Sigmoid colon (tissue), 7 donors: Measurements from ENCODE around the gene DNA2. TPM values are rescaled to one million over a fixed set of nuclear protein-coding genes. Genes with fewer than 3 reads are reported as not detected.

Experiments
- DNase-seq: peaks from one replicate; pipeline ENCODE4 v3.0.0-alpha.2; 2019
- H3K27ac ChIP-seq, 4 donors: fragments of 200-600 bp; sonication (generic); one replicate each; pipeline ENCODE4 v1.5.1; 2016 to 2019; ENCODE audit warnings: mild to moderate bottlenecking in 1 of 4
- H3K27me3 ChIP-seq, 3 donors: fragments of 200-600 bp; sonication (generic); one replicate each; pipeline ENCODE4 v1.5.1; 2019; ENCODE audit warnings: mild to moderate bottlenecking in 1 of 3
- H3K36me3 ChIP-seq, 4 donors: fragments of 200-600 bp; sonication (generic); one replicate each; pipeline ENCODE4 v1.5.1; 2016 to 2019
- H3K4me1 ChIP-seq, 4 donors: fragments of 200-600 bp; sonication (generic); one replicate each; pipeline ENCODE4 v1.5.1; 2017 to 2019
- H3K4me3 ChIP-seq, 4 donors: fragments of 200-600 bp; sonication (generic); one replicate each; pipeline ENCODE4 v1.5.1; 2017 to 2019; ENCODE audit warnings: mild to moderate bottlenecking in 2 of 4, moderate library complexity in 1 of 4
- H3K9me3 ChIP-seq, 4 donors: fragments of 200-600 bp in 3 of 4; sonication (generic) in 3 of 4; one replicate each; pipeline versions ENCODE4 v1.5.1 to v1.6.1; 2013 to 2019
- EP300 ChIP-seq, 4 donors: sonication (generic); formaldehyde crosslinking; IDR thresholded peaks; one replicate each; pipeline ENCODE4 v1.6.1; 2017; ENCODE audit warnings: antibody characterized with exemption in 4 of 4
- POLR2A ChIP-seq, 2 donors: fragments of 450-650 bp; IDR thresholded peaks; one replicate each; pipeline ENCODE4 v1.6.1; 2016; ENCODE audit warnings: antibody characterized with exemption in 2 of 2, mild to moderate bottlenecking in 2 of 2, moderate library complexity in 2 of 2
- POLR2AphosphoS5 ChIP-seq, 4 donors: sonication (generic); formaldehyde crosslinking; IDR thresholded peaks; one replicate each; pipeline ENCODE4 v1.6.1; 2017; ENCODE audit warnings: antibody characterized with exemption in 4 of 4
- WGBS, 2 donors: extraction: QIAGEN DNeasy Blood & Tissue Kit; methylation state at CpG; one replicate each; pipeline ENCODE4 v1.1.7; 2013; 5-methylcytosine and 5-hydroxymethylcytosine counted together
- intact Hi-C: fragments of 100-400 bp; cut with DNase I; formaldehyde crosslinking; loops from one replicate; pipeline ENCODE4 v1.15.1; 2023
- polyA plus RNA-seq, 3 donors: library from polyadenylated mRNA; stranded (reverse); fragments of 200-250 nt; gene quantifications; one replicate each; pipeline ENCODE4 v1.2.3, GENCODE V29; 2013
- total RNA-seq, 4 donors: library from RNA; depleted of rRNA; stranded (reverse); fragments of >200 nt; gene quantifications; one replicate each; pipeline ENCODE4 v1.1.0, GENCODE V29; 2016
- TF ChIP-seq, protein P1 (sequence below), 4 experiments: fragments of 450-650 bp in 3 of 4; fragments of 200-600 bp in 1 of 4; IDR thresholded peaks; one replicate each; pipeline ENCODE4 v1.5.1; 2016 to 2019; ENCODE audit warnings: antibody characterized with exemption in 4 of 4, mild to moderate bottlenecking in 3 of 4, moderate library complexity in 2 of 4
- donor health status: healthy with polysubstance abuse.
- donor health status: Bipolar disorder and iron deficiency.
- donor health status: healthy.

Gene DNA2
- total and polyA plus RNA-seq, 7 donors: under 0.01 to 6.4 (median 2.3) TPM

DNA sequence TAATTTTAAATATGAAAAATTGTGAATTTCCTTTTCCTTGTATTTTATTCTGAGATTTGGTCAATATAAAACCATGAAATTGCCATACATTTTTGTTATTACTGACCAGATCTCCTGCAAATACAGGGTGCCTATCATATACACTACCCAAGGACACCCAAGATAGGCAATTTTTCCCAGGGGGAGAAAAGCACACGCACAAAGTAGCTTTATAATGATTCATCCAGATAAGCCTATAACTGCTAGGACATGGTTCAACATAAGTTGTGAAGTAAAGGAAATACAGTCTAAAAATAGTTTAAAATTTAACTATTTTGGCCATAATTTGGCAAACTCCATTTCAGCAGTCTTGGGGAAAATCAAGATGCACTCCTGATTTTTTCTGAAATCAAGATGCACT, 69.5 kb downstream of the DNA2 start:
- Histone ChIP-seq H3K4me1 (peaks cover 0 to 16% (median 9%) of the 10 kb centered on the region in 4 donors), H3K27me3 (no peaks in the 10 kb centered on the region), H3K4me3 (no peak overlapping the region), H3K9me3 (no peaks in the 10 kb centered on the region), H3K27ac (no peak overlapping the region), H3K36me3 (peaks cover 0 to 29% (median 0%) of the 10 kb centered on the region in 4 donors)
- DNase-seq: no peak
- 27 to 68% methylated on average over 1 of the region's 1 CpG for WGBS, 2 donors
- intact Hi-C loops: loop anchor here (10.0 kb wide), 2 partner anchors 67 to 493 kb away; partner anchors contain the start of genes HNRNPH3 and PBLD
- no peak for TF ChIP-seq POLR2AphosphoS5 (IDR thresholded peaks at IDR 0.05)
- no peak for TF ChIP-seq EP300 (IDR thresholded peaks at IDR 0.05)
- TF ChIP-seq, protein P1, sequence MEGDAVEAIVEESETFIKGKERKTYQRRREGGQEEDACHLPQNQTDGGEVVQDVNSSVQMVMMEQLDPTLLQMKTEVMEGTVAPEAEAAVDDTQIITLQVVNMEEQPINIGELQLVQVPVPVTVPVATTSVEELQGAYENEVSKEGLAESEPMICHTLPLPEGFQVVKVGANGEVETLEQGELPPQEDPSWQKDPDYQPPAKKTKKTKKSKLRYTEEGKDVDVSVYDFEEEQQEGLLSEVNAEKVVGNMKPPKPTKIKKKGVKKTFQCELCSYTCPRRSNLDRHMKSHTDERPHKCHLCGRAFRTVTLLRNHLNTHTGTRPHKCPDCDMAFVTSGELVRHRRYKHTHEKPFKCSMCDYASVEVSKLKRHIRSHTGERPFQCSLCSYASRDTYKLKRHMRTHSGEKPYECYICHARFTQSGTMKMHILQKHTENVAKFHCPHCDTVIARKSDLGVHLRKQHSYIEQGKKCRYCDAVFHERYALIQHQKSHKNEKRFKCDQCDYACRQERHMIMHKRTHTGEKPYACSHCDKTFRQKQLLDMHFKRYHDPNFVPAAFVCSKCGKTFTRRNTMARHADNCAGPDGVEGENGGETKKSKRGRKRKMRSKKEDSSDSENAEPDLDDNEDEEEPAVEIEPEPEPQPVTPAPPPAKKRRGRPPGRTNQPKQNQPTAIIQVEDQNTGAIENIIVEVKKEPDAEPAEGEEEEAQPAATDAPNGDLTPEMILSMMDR (IDR thresholded peaks at IDR 0.05): no peak
- no peak for TF ChIP-seq POLR2A (IDR thresholded peaks at IDR 0.05)

DNA sequence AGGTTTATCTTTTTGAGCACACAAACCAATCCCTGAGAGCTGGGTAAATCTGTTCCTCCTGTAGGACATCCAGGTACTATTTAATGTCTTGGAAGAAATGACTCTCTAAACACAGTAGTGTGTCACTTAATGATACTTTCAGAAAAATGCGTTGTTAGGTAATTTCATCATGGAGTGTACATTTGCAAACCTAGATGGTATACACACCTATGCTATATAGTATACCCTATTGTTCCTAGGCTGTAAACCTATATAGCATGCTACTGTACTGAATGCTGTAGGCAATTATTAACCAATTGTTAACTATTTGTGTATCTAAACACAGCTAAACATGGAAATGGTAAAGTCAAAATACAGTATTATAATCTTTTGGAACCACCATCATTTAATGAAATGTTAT, 74.8 kb downstream of the DNA2 start:
- TF ChIP-seq POLR2AphosphoS5 (IDR thresholded peaks at IDR 0.05) (no peak), EP300 (IDR thresholded peaks at IDR 0.05) (no peak), POLR2A (IDR thresholded peaks at IDR 0.05) (no peak)
- TF ChIP-seq, protein P1 (IDR thresholded peaks at IDR 0.05): no peak
- Histone ChIP-seq H3K4me1 (no peaks in the 10 kb centered on the region), H3K4me3 (no peak overlapping the region), H3K27me3 (no peaks in the 10 kb centered on the region), H3K27ac (no peak overlapping the region), H3K36me3 (peaks cover 0 to 80% (median 11%) of the 10 kb centered on the region in 4 donors), H3K9me3 (no peaks in the 10 kb centered on the region)
- 24 to 71% methylated on average over 1 of the region's 1 CpG for WGBS, 2 donors
- DNase-seq: no peak
- intact Hi-C loops: no loop called here

DNA sequence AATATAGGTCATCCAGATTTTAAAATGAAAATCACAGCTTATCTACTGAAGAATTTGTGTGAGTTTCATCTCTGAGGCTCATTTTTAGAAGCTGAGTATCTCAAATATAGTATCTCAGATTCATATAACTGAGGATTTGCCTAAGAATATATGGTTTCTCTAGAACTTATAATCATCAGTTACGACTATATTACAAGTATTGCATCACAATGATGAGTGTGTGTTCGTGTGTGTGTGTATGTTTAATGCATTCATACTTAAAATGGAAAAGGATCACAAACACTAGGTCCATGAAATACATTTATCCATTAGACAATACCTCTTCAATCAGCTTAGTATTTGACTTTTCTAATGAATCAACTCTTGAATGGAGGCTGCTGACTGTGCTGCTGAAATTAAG, 86.0 kb downstream of the DNA2 start:
- H3K27me3 ChIP-seq: no peaks in the 10 kb centered on the region
- H3K4me1 ChIP-seq: no peaks in the 10 kb centered on the region
- no peak overlapping the region for H3K4me3 ChIP-seq
- intact Hi-C loops: no loop called here
- no peak for DNase-seq
- no peak overlapping the region for H3K27ac ChIP-seq
- H3K9me3 ChIP-seq: no peaks in the 10 kb centered on the region
- TF ChIP-seq EP300 (IDR thresholded peaks at IDR 0.05) (no peak), POLR2A (IDR thresholded peaks at IDR 0.05) (no peak), POLR2AphosphoS5 (IDR thresholded peaks at IDR 0.05) (no peak)
- TF ChIP-seq, protein P1 (IDR thresholded peaks at IDR 0.05): no peak
- peaks cover 10 to 99% (median 35%) of the 10 kb centered on the region in 4 donors for H3K36me3 ChIP-seq
- WGBS, 2 donors: 71 to 84% methylated on average over 2 of the region's 2 CpGs

DNA sequence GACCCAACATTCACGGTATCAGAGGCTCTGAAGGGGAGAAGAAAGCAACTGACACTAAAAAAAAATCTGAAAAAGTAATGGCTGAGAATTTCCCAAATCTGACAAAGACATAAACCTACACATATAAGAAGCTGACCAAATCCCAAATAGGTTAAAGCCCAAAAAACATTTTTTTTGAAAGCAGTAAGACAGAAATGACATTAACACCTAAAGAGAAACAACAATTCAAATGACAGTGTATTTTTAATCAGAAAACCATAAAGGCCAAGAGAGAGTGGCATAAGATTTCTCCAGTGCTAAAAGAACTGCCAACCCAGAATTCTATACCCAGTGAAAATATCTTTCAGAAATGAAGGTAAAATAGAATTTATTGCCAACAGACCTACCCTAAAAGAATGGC, 100.2 kb downstream of the DNA2 start:
- WGBS, 2 donors: 94 to 100% methylated on average over 1 of the region's 1 CpG
- no peak overlapping the region for H3K4me3 ChIP-seq
- no peak for DNase-seq
- intact Hi-C loops: no loop called here
- H3K27me3 ChIP-seq: no peaks in the 10 kb centered on the region
- H3K27ac ChIP-seq: no peak overlapping the region
- TF ChIP-seq POLR2AphosphoS5 (IDR thresholded peaks at IDR 0.05): no peak
- TF ChIP-seq, protein P1 (IDR thresholded peaks at IDR 0.05): no peak
- TF ChIP-seq POLR2A (IDR thresholded peaks at IDR 0.05): no peak
- no peak for TF ChIP-seq EP300 (IDR thresholded peaks at IDR 0.05)
- H3K36me3 ChIP-seq: peaks cover 14 to 83% (median 27%) of the 10 kb centered on the region in 4 donors
- no peaks in the 10 kb centered on the region for H3K4me1 ChIP-seq
- H3K9me3 ChIP-seq: peaks cover 0 to 16% (median 0%) of the 10 kb centered on the region in 4 donors

DNA sequence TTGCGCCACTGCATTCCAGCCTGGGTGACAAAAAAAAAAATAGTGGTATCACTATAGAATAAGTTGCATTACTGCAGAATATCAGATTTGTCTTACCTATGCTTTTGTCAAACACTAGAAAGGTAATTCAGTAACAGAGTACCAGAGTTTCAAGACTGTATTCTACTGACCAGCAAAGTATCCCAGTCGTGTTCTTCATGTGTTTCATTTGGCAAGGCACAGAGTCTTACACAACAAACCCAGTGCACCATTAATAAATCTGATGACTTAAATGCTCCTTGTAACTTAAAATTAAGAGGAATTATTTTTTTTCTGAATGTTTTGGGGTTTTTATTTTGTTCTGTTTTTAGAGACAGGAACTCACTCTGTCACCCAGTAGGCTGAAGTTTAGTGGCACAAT, 104.7 kb downstream of the DNA2 start:
- WGBS, 2 donors: 87 to 92% methylated on average over 2 of the region's 2 CpGs
- no peak for DNase-seq
- H3K27ac ChIP-seq: no peak overlapping the region
- no peak overlapping the region for H3K4me3 ChIP-seq
- H3K36me3 ChIP-seq: peaks cover 7 to 79% (median 24%) of the 10 kb centered on the region in 4 donors
- H3K27me3 ChIP-seq: no peaks in the 10 kb centered on the region
- intact Hi-C loops: no loop called here
- H3K9me3 ChIP-seq: peaks cover 0 to 10% (median 0%) of the 10 kb centered on the region in 4 donors
- H3K4me1 ChIP-seq: no peaks in the 10 kb centered on the region
- TF ChIP-seq EP300 (IDR thresholded peaks at IDR 0.05) (no peak), POLR2A (IDR thresholded peaks at IDR 0.05) (no peak), POLR2AphosphoS5 (IDR thresholded peaks at IDR 0.05) (no peak)
- TF ChIP-seq, protein P1 (IDR thresholded peaks at IDR 0.05): no peak
